H9 (cell line): ENCODE results near the gene JTB. TPM values are rescaled to one million over a fixed set of nuclear protein-coding genes. Genes with fewer than 3 reads are reported as not detected.

Source experiments
- DNase-seq: peaks from one replicate; pipeline ENCODE4 v3.0.0-alpha.2; 2017
- H2AFZ ChIP-seq: one replicate; pipeline ENCODE4 v1.6.1; 2013; ENCODE audit warnings: mild to moderate bottlenecking, low read length, control low read depth, moderate library complexity
- H2AK5ac ChIP-seq: 2 replicates; pipeline ENCODE4 v1.6.1; 2013; ENCODE audit warnings: low read length, control low read depth, mixed read lengths; ENCODE audit not compliant: insufficient read length
- H2BK120ac ChIP-seq: one replicate; pipeline ENCODE4 v1.6.1; 2013; ENCODE audit warnings: low read depth, mild to moderate bottlenecking, low read length, control low read depth, inconsistent platforms; ENCODE audit not compliant: poor library complexity, severe bottlenecking
- H2BK12ac ChIP-seq: 2 replicates; pipeline ENCODE4 v1.6.1; 2013; ENCODE audit warnings: low read length, control low read depth, mixed read lengths, low read depth; ENCODE audit not compliant: insufficient read length
- H2BK15ac ChIP-seq: 2 replicates; pipeline ENCODE4 v1.6.1; 2013; ENCODE audit warnings: low read depth, low read length, control low read depth
- H2BK20ac ChIP-seq: one replicate; pipeline ENCODE4 v1.6.1; 2013; ENCODE audit warnings: low read depth, mild to moderate bottlenecking, low read length, control low read depth, inconsistent platforms; ENCODE audit not compliant: poor library complexity, severe bottlenecking
- H2BK5ac ChIP-seq: 2 replicates; pipeline ENCODE4 v1.6.1; 2013; ENCODE audit warnings: low read length, control low read depth, mixed read lengths; ENCODE audit not compliant: insufficient read length
- H3K14ac ChIP-seq: 2 replicates; pipeline ENCODE4 v1.6.1; 2013; ENCODE audit warnings: low read length, control low read depth; ENCODE audit not compliant: insufficient read depth
- H3K18ac ChIP-seq: 2 replicates; pipeline ENCODE4 v1.6.1; 2013; ENCODE audit warnings: low read depth, mild to moderate bottlenecking, mixed read lengths, low read length, control low read depth; ENCODE audit not compliant: insufficient read length
- H3K23ac ChIP-seq: 2 replicates; pipeline ENCODE4 v1.6.1; 2013; ENCODE audit warnings: low read length, control low read depth, mixed read lengths, low read depth; ENCODE audit not compliant: insufficient read length
- H3K23me2 ChIP-seq: 2 replicates; pipeline ENCODE4 v1.6.1; 2013; ENCODE audit warnings: low read depth, mild to moderate bottlenecking, mixed read lengths, low read length, control low read depth; ENCODE audit not compliant: insufficient read length, poor library complexity, severe bottlenecking
- H3K27ac ChIP-seq: 2 replicates; pipeline ENCODE4 v1.5.1; 2013; ENCODE audit warnings: low read length, control low read depth, mixed read lengths, low read depth; ENCODE audit not compliant: insufficient read length
- H3K27me3 ChIP-seq: 2 replicates; pipeline ENCODE4 v1.6.1; 2013; ENCODE audit warnings: low read length, control low read depth, inconsistent platforms; ENCODE audit not compliant: insufficient read depth
- H3K4ac ChIP-seq: 2 replicates; pipeline ENCODE4 v1.6.1; 2013; ENCODE audit warnings: low read depth, mild to moderate bottlenecking, control low read depth, inconsistent platforms, low read length, moderate library complexity
- H3K4me1 ChIP-seq: 2 replicates; pipeline ENCODE4 v1.6.1; 2013; ENCODE audit warnings: low read length, control low read depth, inconsistent platforms; ENCODE audit not compliant: insufficient read depth
- H3K4me2 ChIP-seq: 2 replicates; pipeline ENCODE4 v1.6.1; 2013; ENCODE audit warnings: low read length, control low read depth, mixed read lengths; ENCODE audit not compliant: insufficient read length, insufficient read depth
- H3K56ac ChIP-seq: 2 replicates; pipeline ENCODE4 v1.6.1; 2013; ENCODE audit warnings: low read depth, mild to moderate bottlenecking, mixed read lengths, low read length, control low read depth; ENCODE audit not compliant: insufficient read length
- H3K79me1 ChIP-seq: 2 replicates; pipeline ENCODE4 v1.6.1; 2013; ENCODE audit warnings: low read depth, mild to moderate bottlenecking, moderate library complexity, low read length, control low read depth, inconsistent platforms; ENCODE audit not compliant: insufficient read depth, poor library complexity, severe bottlenecking
- H3K79me2 ChIP-seq: 2 replicates; pipeline ENCODE4 v1.6.1; 2013; ENCODE audit warnings: low read length, control low read depth, inconsistent platforms; ENCODE audit not compliant: insufficient read depth
- H3K9ac ChIP-seq: 2 replicates; pipeline ENCODE4 v1.6.1; 2013; ENCODE audit warnings: low read length, control low read depth, mixed read lengths; ENCODE audit not compliant: insufficient read length; ENCODE audit errors: extremely low read depth
- H3K9me3 ChIP-seq: one replicate; pipeline ENCODE4 v1.6.1; 2013; ENCODE audit warnings: low read depth, low read length, inconsistent platforms; ENCODE audit not compliant: control insufficient read depth
- H3T11ph ChIP-seq: one replicate; pipeline ENCODE4 v1.6.1; 2013; ENCODE audit warnings: mild to moderate bottlenecking, low read length, control low read depth, inconsistent platforms
- H4K20me1 ChIP-seq: one replicate; pipeline ENCODE4 v1.6.1; 2013; ENCODE audit not compliant: control insufficient read depth, insufficient read length, insufficient read depth
- H4K5ac ChIP-seq: 2 replicates; pipeline ENCODE4 v1.6.1; 2013; ENCODE audit warnings: low read depth, mild to moderate bottlenecking, mixed read lengths, low read length, control low read depth; ENCODE audit not compliant: insufficient read length
- H4K8ac ChIP-seq: replicated peaks from 2 replicates; pipeline ENCODE4 v1.6.1; 2013; ENCODE audit warnings: low read length, control low read depth, mixed read lengths, low read depth; ENCODE audit not compliant: insufficient read length
- H4K91ac ChIP-seq: 2 replicates; pipeline ENCODE4 v1.6.1; 2013; ENCODE audit warnings: low read depth, mild to moderate bottlenecking, moderate library complexity, mixed read lengths, low read length, control low read depth; ENCODE audit not compliant: insufficient read length
- H3K27ac Mint-ChIP-seq, 3 experiments: 2 replicates in 2 of 3; 3 replicates in 1 of 3; pipeline ENCODE4 v1.8.0; 2020 to 2021; ENCODE audit warnings: mixed read lengths in 3 of 3, mild to moderate bottlenecking in 1 of 3, moderate library complexity in 1 of 3
- H3K27me3 Mint-ChIP-seq: 2 replicates; pipeline ENCODE4 v1.8.0; 2021; ENCODE audit warnings: low read depth, mild to moderate bottlenecking, moderate library complexity, mixed read lengths
- H3K36me3 Mint-ChIP-seq, 3 experiments: 2 replicates in 2 of 3; 3 replicates in 1 of 3; pipeline ENCODE4 v1.8.0; 2020 to 2021; ENCODE audit warnings: low read depth in 3 of 3, mixed read lengths in 3 of 3; ENCODE audit not compliant: insufficient read depth in 1 of 3
- H3K4me1 Mint-ChIP-seq, 2 experiments: 2 replicates each; pipeline ENCODE4 v1.8.0; 2020; ENCODE audit warnings: mixed read lengths in 2 of 2
- H3K4me3 Mint-ChIP-seq, 2 experiments: 2 replicates in 1 of 2; 3 replicates in 1 of 2; pipeline ENCODE4 v1.8.0; 2020 to 2021; ENCODE audit warnings: mild to moderate bottlenecking in 2 of 2, mixed read lengths in 2 of 2, moderate library complexity in 1 of 2
- H3K9me3 Mint-ChIP-seq, 2 experiments: 2 replicates in 1 of 2; 3 replicates in 1 of 2; pipeline ENCODE4 v1.8.0; 2020; ENCODE audit warnings: mild to moderate bottlenecking in 2 of 2, mixed read lengths in 2 of 2, moderate library complexity in 1 of 2
- WGBS: extraction: QIAGEN DNeasy Blood & Tissue Kit; methylation state at CpG from one replicate; pipeline ENCODE4 v1.1.7; 2013; ENCODE audit warnings: missing lambda C conversion rate, low lambda C conversion rate, mixed read lengths; ENCODE audit not compliant: insufficient read length; ENCODE audit errors: extremely low coverage; 5-methylcytosine and 5-hydroxymethylcytosine counted together
- total RNA-seq: library from RNA; stranded (reverse); gene quantifications from 2 replicates; pipeline ENCODE4 v1.2.1, GENCODE V29; 2021
- TF ChIP-seq, protein P1 (sequence below): fragments of 200-600 bp; sonication (generic); conservative IDR thresholded peaks from 3 replicates; pipeline ENCODE4 v1.8.0; 2021; ENCODE audit warnings: antibody characterized with exemption, mild to moderate bottlenecking

Gene JTB
- total RNA-seq, 1 experiment from 2014 or later, result 85.4 TPM

DNA sequence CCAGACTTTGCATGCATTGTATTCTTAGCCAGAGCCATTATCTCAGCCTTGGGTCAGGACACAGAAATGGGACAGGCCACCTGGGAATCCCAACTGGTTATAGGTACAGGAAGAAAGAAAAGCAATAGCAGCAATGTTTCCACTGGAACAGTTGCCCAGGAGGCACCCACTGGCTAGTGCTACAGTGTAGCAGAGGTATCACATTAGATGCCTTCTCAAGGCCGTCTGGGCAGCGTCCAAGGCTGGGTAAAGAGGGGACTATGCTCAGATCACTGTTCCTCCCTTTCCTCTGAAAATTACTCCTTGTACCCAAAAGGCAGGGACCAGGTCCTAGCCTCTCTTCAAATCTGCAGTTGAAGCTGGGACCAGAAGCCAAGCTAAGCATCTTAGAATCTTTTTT, 7.1 kb downstream of the JTB start:
- Histone ChIP-seq H4K91ac (no peak overlapping the region), H2BK5ac (no peak overlapping the region), H4K5ac (no peak overlapping the region), H3K9me3 (no peaks in the 10 kb centered on the region), H3K4me1 (no peaks in the 10 kb centered on the region), H4K8ac (no peak overlapping the region), H3K9ac (no peak overlapping the region), H2BK120ac (no peak overlapping the region), H3K56ac (no peak overlapping the region), H3K23ac (no peak overlapping the region), H2BK12ac (no peak overlapping the region), H4K20me1 (no peaks in the 10 kb centered on the region), H3K79me1 (no peaks in the 10 kb centered on the region), H2BK20ac (no peak overlapping the region), H2BK15ac (no peak overlapping the region), H3K27ac (no peak overlapping the region), H3K79me2 (no peaks in the 10 kb centered on the region), H3K14ac (no peak overlapping the region), H3K27me3 (no peaks in the 10 kb centered on the region), H3K23me2 (peaks cover 5% of the 10 kb centered on the region), H2AK5ac (no peak overlapping the region), H3K4me2 (no peak overlapping the region), H3K18ac (no peak overlapping the region), H2AFZ (no peak overlapping the region), H3K4ac (no peak overlapping the region), H3T11ph (no peak overlapping the region)
- Mint-ChIP-seq H3K27ac (peak overlapping the region in 1 of 3 experiments; percentile 87; a peak in 1 of 7 replicates), H3K27me3 (no peaks in the 10 kb centered on the region), H3K4me3 (peak overlapping the region in 1 of 2 experiments; percentile 50; a peak in 2 of 5 replicates), H3K9me3 (peaks cover 0 to 4% of the 10 kb centered on the region in 2 experiments; a peak in 1 of 5 replicates), H3K4me1 (peaks cover 24 to 33% of the 10 kb centered on the region in 2 experiments), H3K36me3 (peaks cover 20 to 40% (median 38%) of the 10 kb centered on the region in 3 experiments)
- WGBS, result no CpG with 5 or more reads among the region's 2 CpGs
- TF ChIP-seq, protein P1, sequence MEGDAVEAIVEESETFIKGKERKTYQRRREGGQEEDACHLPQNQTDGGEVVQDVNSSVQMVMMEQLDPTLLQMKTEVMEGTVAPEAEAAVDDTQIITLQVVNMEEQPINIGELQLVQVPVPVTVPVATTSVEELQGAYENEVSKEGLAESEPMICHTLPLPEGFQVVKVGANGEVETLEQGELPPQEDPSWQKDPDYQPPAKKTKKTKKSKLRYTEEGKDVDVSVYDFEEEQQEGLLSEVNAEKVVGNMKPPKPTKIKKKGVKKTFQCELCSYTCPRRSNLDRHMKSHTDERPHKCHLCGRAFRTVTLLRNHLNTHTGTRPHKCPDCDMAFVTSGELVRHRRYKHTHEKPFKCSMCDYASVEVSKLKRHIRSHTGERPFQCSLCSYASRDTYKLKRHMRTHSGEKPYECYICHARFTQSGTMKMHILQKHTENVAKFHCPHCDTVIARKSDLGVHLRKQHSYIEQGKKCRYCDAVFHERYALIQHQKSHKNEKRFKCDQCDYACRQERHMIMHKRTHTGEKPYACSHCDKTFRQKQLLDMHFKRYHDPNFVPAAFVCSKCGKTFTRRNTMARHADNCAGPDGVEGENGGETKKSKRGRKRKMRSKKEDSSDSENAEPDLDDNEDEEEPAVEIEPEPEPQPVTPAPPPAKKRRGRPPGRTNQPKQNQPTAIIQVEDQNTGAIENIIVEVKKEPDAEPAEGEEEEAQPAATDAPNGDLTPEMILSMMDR, result no peak
- no peak for DNase-seq
